OCI-LY3 (cell line): ENCODE measurements around the gene PTPRM.

Experiments used
- EZH2phosphoT487 ChIP-seq: fragments of 200-600 bp; shearing (Covaris generic); IDR thresholded peaks from 2 replicates; pipeline ENCODE4 v1.6.1; 2018; ENCODE audit warnings: antibody characterized with exemption, mixed run types, low read depth
- TF ChIP-seq, protein P1 (sequence below): fragments of 200-600, 300-600 bp; sonication (generic); IDR thresholded peaks from 2 replicates; pipeline ENCODE4 v1.5.1; 2014; ENCODE audit warnings: antibody characterized with exemption, low read length, low read depth

GRCh38 chr18:7671105-7671504, 104.0 kb downstream of the PTPRM start:
- TF ChIP-seq, protein P1, sequence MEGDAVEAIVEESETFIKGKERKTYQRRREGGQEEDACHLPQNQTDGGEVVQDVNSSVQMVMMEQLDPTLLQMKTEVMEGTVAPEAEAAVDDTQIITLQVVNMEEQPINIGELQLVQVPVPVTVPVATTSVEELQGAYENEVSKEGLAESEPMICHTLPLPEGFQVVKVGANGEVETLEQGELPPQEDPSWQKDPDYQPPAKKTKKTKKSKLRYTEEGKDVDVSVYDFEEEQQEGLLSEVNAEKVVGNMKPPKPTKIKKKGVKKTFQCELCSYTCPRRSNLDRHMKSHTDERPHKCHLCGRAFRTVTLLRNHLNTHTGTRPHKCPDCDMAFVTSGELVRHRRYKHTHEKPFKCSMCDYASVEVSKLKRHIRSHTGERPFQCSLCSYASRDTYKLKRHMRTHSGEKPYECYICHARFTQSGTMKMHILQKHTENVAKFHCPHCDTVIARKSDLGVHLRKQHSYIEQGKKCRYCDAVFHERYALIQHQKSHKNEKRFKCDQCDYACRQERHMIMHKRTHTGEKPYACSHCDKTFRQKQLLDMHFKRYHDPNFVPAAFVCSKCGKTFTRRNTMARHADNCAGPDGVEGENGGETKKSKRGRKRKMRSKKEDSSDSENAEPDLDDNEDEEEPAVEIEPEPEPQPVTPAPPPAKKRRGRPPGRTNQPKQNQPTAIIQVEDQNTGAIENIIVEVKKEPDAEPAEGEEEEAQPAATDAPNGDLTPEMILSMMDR: no peak
- no peak for TF ChIP-seq EZH2phosphoT487
